DOHH2 (cell line): ENCODE data around the gene ITPR2.
"Not testable (repeated sequence)": the region's sequence is repeated elsewhere in the genome, so short reads cannot be mapped to it uniquely, and the experiment has no call there.

Experiments used
- H3F3A ChIP-seq: fragments of 200-600 bp; sonication (generic), shearing (Covaris generic); 2 replicates; pipeline ENCODE4 v1.6.0; 2016; ENCODE audit warnings: antibody characterized with exemption, mild to moderate bottlenecking; ENCODE audit not compliant: control insufficient read depth, insufficient read depth
- H3K27ac ChIP-seq: fragments of 200-600 bp; sonication (generic); 2 replicates; pipeline ENCODE4 v1.5.1; 2014; ENCODE audit warnings: low read depth, mild to moderate bottlenecking, low read length, moderate library complexity
- H3K27me3 ChIP-seq: fragments of 200-600 bp; sonication (generic); 2 replicates; pipeline ENCODE4 v1.6.1; 2014; ENCODE audit warnings: mild to moderate bottlenecking, low read length, mixed read lengths; ENCODE audit not compliant: control insufficient read depth
- H3K36me3 ChIP-seq: fragments of 200-600 bp; sonication (generic); 2 replicates; pipeline ENCODE4 v1.6.1; 2014; ENCODE audit warnings: mild to moderate bottlenecking, low read length, moderate library complexity, mixed read lengths; ENCODE audit not compliant: control insufficient read depth
- H3K4me1 ChIP-seq: fragments of 200-600 bp; sonication (generic); 2 replicates; pipeline ENCODE4 v1.6.1; 2014; ENCODE audit warnings: mild to moderate bottlenecking, low read length, mixed read lengths; ENCODE audit not compliant: control insufficient read depth
- H3K4me2 ChIP-seq: fragments of 200-600 bp; sonication (generic); 2 replicates; pipeline ENCODE4 v1.6.0; 2014; ENCODE audit warnings: mild to moderate bottlenecking, low read length, moderate library complexity
- H3K4me3 ChIP-seq: fragments of 200-600 bp; sonication (generic); 2 replicates; pipeline ENCODE4 v1.5.1; 2014; ENCODE audit warnings: mild to moderate bottlenecking, low read length, mixed read lengths
- H3K79me2 ChIP-seq: fragments of 200-600 bp; sonication (generic); 2 replicates; pipeline ENCODE4 v1.6.1; 2014; ENCODE audit warnings: mild to moderate bottlenecking, low read length, mixed read lengths; ENCODE audit not compliant: control insufficient read depth
- H3K9me2 ChIP-seq: fragments of 200-600 bp; sonication (generic); replicated peaks from 2 replicates; pipeline ENCODE4 v1.6.1; 2014; ENCODE audit warnings: mild to moderate bottlenecking, low read length, mixed read lengths; ENCODE audit not compliant: control insufficient read depth
- H3K9me3 ChIP-seq: fragments of 200-600 bp; sonication (generic); 2 replicates; pipeline ENCODE4 v1.6.1; 2014; ENCODE audit warnings: antibody characterized with exemption, low read length, mixed read lengths; ENCODE audit not compliant: control insufficient read depth, insufficient read depth
- H4K20me1 ChIP-seq: fragments of 200-600 bp; sonication (generic); 2 replicates; pipeline ENCODE4 v1.6.0; 2014; ENCODE audit warnings: low read depth, mild to moderate bottlenecking, antibody characterized with exemption, low read length, moderate library complexity; ENCODE audit not compliant: control insufficient read depth, insufficient read depth
- CTCF ChIP-seq: fragments of 200-600 bp; sonication (generic); IDR thresholded peaks from one replicate; pipeline ENCODE4 v1.5.1; 2014; ENCODE audit warnings: antibody characterized with exemption, mild to moderate bottlenecking, low read depth, low read length; ENCODE audit not compliant: poor library complexity, severe bottlenecking
- EZH2phosphoT487 ChIP-seq: fragments of 200-600 bp; sonication (generic); IDR thresholded peaks from 2 replicates; pipeline ENCODE4 v1.6.1; 2017; ENCODE audit warnings: borderline replicate concordance, mild to moderate bottlenecking, antibody characterized with exemption, low read length, moderate library complexity, mixed read lengths

Gene ITPR2

GRCh38 chr12:26319511-26319910, 513.5 kb downstream of the ITPR2 start:
- peak overlapping the region; percentile 89 for H3K4me2 ChIP-seq
- H3K4me1 ChIP-seq, result peaks cover 52% of the 10 kb centered on the region
- H3K27me3 ChIP-seq, result no peaks in the 10 kb centered on the region
- H3K9me2 ChIP-seq, result no peaks in the 10 kb centered on the region
- peaks cover 5% of the 10 kb centered on the region for H3K36me3 ChIP-seq
- H3K27ac ChIP-seq, result peak overlapping the region; percentile 90
- H3F3A ChIP-seq, result peaks cover 16% of the 10 kb centered on the region
- peak overlapping the region; percentile 72 for H3K4me3 ChIP-seq
- H3K79me2 ChIP-seq, result no peaks in the 10 kb centered on the region
- peaks cover 4% of the 10 kb centered on the region; the same call in 1 of the 2 replicates for H3K9me3 ChIP-seq
- TF ChIP-seq CTCF (no peak), EZH2phosphoT487 (no peak)
- no peaks in the 10 kb centered on the region for H4K20me1 ChIP-seq

- Histone ChIP-seq H3K36me3 (peaks cover 5% of the 10 kb centered on the region), H3K4me2 (peak overlapping the region; percentile 89), H3K9me2 (no peaks in the 10 kb centered on the region), H3K27ac (peak overlapping the region; percentile 90), H3K4me3 (peak overlapping the region; percentile 72), H3K79me2 (no peaks in the 10 kb centered on the region), H3K4me1 (peaks cover 49% of the 10 kb centered on the region), H4K20me1 (no peaks in the 10 kb centered on the region), H3K27me3 (no peaks in the 10 kb centered on the region), H3K9me3 (peaks cover 4% of the 10 kb centered on the region; the same call in 1 of the 2 replicates), H3F3A (peaks cover 16% of the 10 kb centered on the region)
- no peak for TF ChIP-seq CTCF
- TF ChIP-seq EZH2phosphoT487, result no peak
These were observed 514.3 kb downstream of the ITPR2 start for GRCh38 chr12:26318661-26319068.

GRCh38 chr12:26317942-26318575, 514.9 kb downstream of the ITPR2 start:
- no peaks in the 10 kb centered on the region for H4K20me1 ChIP-seq
- peak overlapping the region; percentile 90 for H3K27ac ChIP-seq
- peak overlapping the region; percentile 89 for H3K4me2 ChIP-seq
- H3F3A ChIP-seq, result peaks cover 16% of the 10 kb centered on the region
- H3K36me3 ChIP-seq, result peaks cover 5% of the 10 kb centered on the region
- peak overlapping the region; percentile 72 for H3K4me3 ChIP-seq
- no peaks in the 10 kb centered on the region for H3K27me3 ChIP-seq
- peaks cover 49% of the 10 kb centered on the region for H3K4me1 ChIP-seq
- TF ChIP-seq CTCF (no peak), EZH2phosphoT487 (no peak)
- peaks cover 4% of the 10 kb centered on the region; the same call in 1 of the 2 replicates for H3K9me3 ChIP-seq
- no peaks in the 10 kb centered on the region for H3K79me2 ChIP-seq
- no peaks in the 10 kb centered on the region for H3K9me2 ChIP-seq

GRCh38 chr12:26314103-26314502, 518.9 kb downstream of the ITPR2 start:
- H3F3A ChIP-seq, result peaks cover 16% of the 10 kb centered on the region
- H3K9me2 ChIP-seq, H3K79me2 ChIP-seq, H3K27me3 ChIP-seq, H3K4me3 ChIP-seq, H3K9me3 ChIP-seq, H4K20me1 ChIP-seq, H3K27ac ChIP-seq, H3K36me3 ChIP-seq, H3K4me2 ChIP-seq: not testable (repeated sequence)
- peaks cover 25% of the 10 kb centered on the region for H3K4me1 ChIP-seq

- H3K9me2 ChIP-seq, H3K4me1 ChIP-seq, H3K27me3 ChIP-seq, H3F3A ChIP-seq, H3K79me2 ChIP-seq, H4K20me1 ChIP-seq, H3K4me3 ChIP-seq, H3K36me3 ChIP-seq, H3K27ac ChIP-seq, H3K9me3 ChIP-seq, H3K4me2 ChIP-seq: not testable (repeated sequence)
These were observed 522.5 kb downstream of the ITPR2 start for GRCh38 chr12:26310489-26310888.
